NCI-H2029 (cell line): ENCODE results near the gene PPP5C.
A peak's percentile ranks its signal among the peaks of the same experiment; 100 is the strongest.
"Not testable (repeated sequence)": the region's sequence is repeated elsewhere in the genome, so short reads cannot be mapped to it uniquely, and the experiment has no call there.

Experiments
- DNase-seq: peaks from one replicate; lab custom pipeline; 2025; lab: John Stamatoyannopoulos, UW

Gene PPP5C

GRCh38 chr19:46346821-46347571 lies at the start of gene PPP5C:
TSS of gene PPP5C (plus strand) at chr19:46347087. CDS start at chr19:46347097, 10 bp downstream.
- peak; percentile 93 for DNase-seq

GRCh38 chr19:46297700-46298478 lies 49.0 kb upstream of the PPP5C start:
- DNase-seq, result no peak

GRCh38 chr19:46298479-46299003 lies 48.3 kb upstream of the PPP5C start:
- DNase-seq, result no peak

- peak; percentile 93 for DNase-seq
Observed at GRCh38 chr19:46299004-46299509, 47.8 kb upstream of the PPP5C start.

- no peak for DNase-seq
Observed at GRCh38 chr19:46299695-46300094, 47.2 kb upstream of the PPP5C start.

- DNase-seq, result no peak
Observed at GRCh38 chr19:46303322-46303690, 43.6 kb upstream of the PPP5C start.

GRCh38 chr19:46303691-46304397 lies 43.0 kb upstream of the PPP5C start:
- no peak for DNase-seq

- DNase-seq, result no peak
Observed at GRCh38 chr19:46306501-46306900, 40.4 kb upstream of the PPP5C start.

- DNase-seq, result no peak
Observed at GRCh38 chr19:46308510-46308909, 38.4 kb upstream of the PPP5C start.

GRCh38 chr19:46309056-46309455 lies 37.8 kb upstream of the PPP5C start:
- no peak for DNase-seq

GRCh38 chr19:46311444-46311843 lies 35.4 kb upstream of the PPP5C start:
- no peak for DNase-seq

- DNase-seq, result peak; percentile 67
Observed at GRCh38 chr19:46313540-46314469, 33.1 kb upstream of the PPP5C start.

GRCh38 chr19:46317339-46317738 lies 29.5 kb upstream of the PPP5C start:
- DNase-seq, result no peak

- DNase-seq, result no peak
Observed at GRCh38 chr19:46319613-46320012, 27.3 kb upstream of the PPP5C start.

GRCh38 chr19:46320559-46320958 lies 26.3 kb upstream of the PPP5C start:
- DNase-seq, result no peak

- DNase-seq, result no peak
Observed at GRCh38 chr19:46321653-46322052, 25.2 kb upstream of the PPP5C start.

- DNase-seq, result not testable (repeated sequence)
Observed at GRCh38 chr19:46323227-46323626, 23.7 kb upstream of the PPP5C start.

- DNase-seq, result no peak
Observed at GRCh38 chr19:46324277-46324676, 22.6 kb upstream of the PPP5C start.

GRCh38 chr19:46326608-46327007 lies 20.3 kb upstream of the PPP5C start:
- DNase-seq, result no peak

GRCh38 chr19:46328079-46328478 lies 18.8 kb upstream of the PPP5C start:
- DNase-seq, result no peak

- no peak for DNase-seq
Observed at GRCh38 chr19:46330319-46330918, 16.5 kb upstream of the PPP5C start.
